ENCODE data around the gene STK4.

Gene STK4

DNA sequence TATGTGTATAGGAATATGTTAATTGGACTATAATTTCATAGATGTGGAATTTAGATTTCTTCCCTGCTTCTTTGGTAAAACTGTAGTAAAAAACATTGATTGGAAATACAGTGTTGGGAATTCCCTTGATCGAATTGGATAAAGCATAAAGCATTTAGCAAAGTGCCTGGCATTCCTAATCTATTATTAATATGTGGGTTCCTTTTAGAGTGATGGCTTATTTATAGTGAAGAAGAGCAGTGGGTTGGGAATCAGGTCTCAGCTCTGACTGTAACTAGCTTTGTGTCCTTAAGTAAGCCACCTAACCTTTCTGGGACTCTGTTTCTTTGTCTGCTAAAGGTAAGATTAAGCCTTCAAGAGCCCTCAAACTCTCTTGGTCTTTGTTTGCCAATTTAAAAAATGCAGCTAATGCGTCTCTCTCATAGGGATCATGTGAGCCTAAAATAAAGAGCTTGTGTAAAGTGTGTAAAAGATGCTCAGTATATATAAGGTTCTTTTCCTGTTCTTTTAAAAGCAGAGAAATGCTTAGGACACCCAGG is 81.3 kb downstream of the STK4 start:
- DNase-seq (ENCODE audit: low spot score) = no peak
- in situ Hi-C loops (cut with MboI; ENCODE audit: low pct_unique_long_range_greater_than_20kb, low sequenced_read_pairs, unreplicated experiment) = no loop called here
- TF ChIP-seq, protein P1, sequence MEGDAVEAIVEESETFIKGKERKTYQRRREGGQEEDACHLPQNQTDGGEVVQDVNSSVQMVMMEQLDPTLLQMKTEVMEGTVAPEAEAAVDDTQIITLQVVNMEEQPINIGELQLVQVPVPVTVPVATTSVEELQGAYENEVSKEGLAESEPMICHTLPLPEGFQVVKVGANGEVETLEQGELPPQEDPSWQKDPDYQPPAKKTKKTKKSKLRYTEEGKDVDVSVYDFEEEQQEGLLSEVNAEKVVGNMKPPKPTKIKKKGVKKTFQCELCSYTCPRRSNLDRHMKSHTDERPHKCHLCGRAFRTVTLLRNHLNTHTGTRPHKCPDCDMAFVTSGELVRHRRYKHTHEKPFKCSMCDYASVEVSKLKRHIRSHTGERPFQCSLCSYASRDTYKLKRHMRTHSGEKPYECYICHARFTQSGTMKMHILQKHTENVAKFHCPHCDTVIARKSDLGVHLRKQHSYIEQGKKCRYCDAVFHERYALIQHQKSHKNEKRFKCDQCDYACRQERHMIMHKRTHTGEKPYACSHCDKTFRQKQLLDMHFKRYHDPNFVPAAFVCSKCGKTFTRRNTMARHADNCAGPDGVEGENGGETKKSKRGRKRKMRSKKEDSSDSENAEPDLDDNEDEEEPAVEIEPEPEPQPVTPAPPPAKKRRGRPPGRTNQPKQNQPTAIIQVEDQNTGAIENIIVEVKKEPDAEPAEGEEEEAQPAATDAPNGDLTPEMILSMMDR (IDR thresholded peaks at IDR 0.05; ENCODE audit: extremely low read depth, insufficient read depth, missing control alignments) = no peak

GRCh38 chr20:45049438-45049837 is 83.1 kb downstream of the STK4 start:
- in situ Hi-C loops (cut with MboI; ENCODE audit: low pct_unique_long_range_greater_than_20kb, low sequenced_read_pairs, unreplicated experiment) = no loop called here
- DNase-seq (ENCODE audit: low spot score) = no peak

GRCh38 chr20:45049904-45050471 is 83.7 kb downstream of the STK4 start:
- TF ChIP-seq, protein P1 (IDR thresholded peaks at IDR 0.05; ENCODE audit: extremely low read depth, insufficient read depth, missing control alignments) = no peak
- DNase-seq (ENCODE audit: low spot score) = no peak
- in situ Hi-C loops (cut with MboI; ENCODE audit: low pct_unique_long_range_greater_than_20kb, low sequenced_read_pairs, unreplicated experiment) = no loop called here

More at GRCh38 chr20:45049438-45049837, 83.1 kb downstream of the STK4 start:
- TF ChIP-seq, protein P1 (IDR thresholded peaks at IDR 0.05; ENCODE audit: extremely low read depth, insufficient read depth, missing control alignments) = no peak

GRCh38 chr20:45051204-45052060 is 85.1 kb downstream of the STK4 start:
- in situ Hi-C loops (cut with MboI; ENCODE audit: low pct_unique_long_range_greater_than_20kb, low sequenced_read_pairs, unreplicated experiment) = no loop called here
- TF ChIP-seq, protein P1 (IDR thresholded peaks at IDR 0.05; ENCODE audit: extremely low read depth, insufficient read depth, missing control alignments) = no peak
- no peak for DNase-seq (ENCODE audit: low spot score)

GRCh38 chr20:45052698-45053429 is 86.6 kb downstream of the STK4 start:
- in situ Hi-C loops (cut with MboI; ENCODE audit: low pct_unique_long_range_greater_than_20kb, low sequenced_read_pairs, unreplicated experiment) = no loop called here
- DNase-seq (ENCODE audit: low spot score) = no peak
- TF ChIP-seq, protein P1 (IDR thresholded peaks at IDR 0.05; ENCODE audit: extremely low read depth, insufficient read depth, missing control alignments) = no peak

Measured in GM13977 (cell line).